Ascending aorta (tissue), 2 donors: Measurements from ENCODE around the gene ADARB1. TPM values are rescaled to one million over a fixed set of nuclear protein-coding genes. Genes with fewer than 3 reads are reported as not detected.

Source experiments
- DNase-seq, 2 donors: peaks; one replicate each; pipeline ENCODE4 v3.0.0-alpha.2; 2019; ENCODE audit warnings: low spot score in 2 of 2
- H3K27ac ChIP-seq, 2 donors: fragments of 200-600 bp; sonication (generic); one replicate each; pipeline ENCODE4 v1.5.1; 2016 to 2017; ENCODE audit warnings: mild to moderate bottlenecking in 1 of 2
- H3K27me3 ChIP-seq: fragments of 200-600 bp; sonication (generic); one replicate; pipeline ENCODE4 v1.5.1; 2017
- H3K36me3 ChIP-seq, 2 donors: fragments of 200-600 bp; sonication (generic); one replicate each; pipeline ENCODE4 v1.5.1; 2016
- H3K4me1 ChIP-seq, 2 donors: fragments of 200-600 bp; sonication (generic); one replicate each; pipeline ENCODE4 v1.5.1; 2016 to 2017; ENCODE audit warnings: mild to moderate bottlenecking in 1 of 2
- H3K4me3 ChIP-seq, 2 donors: fragments of 200-600 bp; sonication (generic); one replicate each; pipeline ENCODE4 v1.5.1; 2016 to 2017; ENCODE audit warnings: mild to moderate bottlenecking in 1 of 2
- H3K9me3 ChIP-seq, 2 donors: fragments of 200-600 bp; sonication (generic); one replicate each; pipeline ENCODE4 v1.5.1; 2016
- intact Hi-C: fragments of 100-400 bp; cut with DNase I; formaldehyde crosslinking; loops from one replicate; pipeline ENCODE4 v1.15.1; 2023
- total RNA-seq: library from RNA; depleted of rRNA; stranded (reverse); fragments of >200 nt; gene quantifications from one replicate; pipeline ENCODE4 v1.1.0, GENCODE V29; 2016
- TF ChIP-seq, protein P1 (sequence below), 3 experiments: fragments of 200-600 bp in 2 of 3; fragments of 450-650 bp in 1 of 3; sonication (generic) in 2 of 3; IDR thresholded peaks; one replicate each; pipeline ENCODE4 v1.5.1; 2016 to 2019; ENCODE audit warnings: antibody characterized with exemption in 3 of 3, mild to moderate bottlenecking in 1 of 3, moderate library complexity in 1 of 3

ADARB1 gene
- total RNA-seq, 1 donor from 2014 or later, result 82.9 TPM

- TF ChIP-seq, protein P1, sequence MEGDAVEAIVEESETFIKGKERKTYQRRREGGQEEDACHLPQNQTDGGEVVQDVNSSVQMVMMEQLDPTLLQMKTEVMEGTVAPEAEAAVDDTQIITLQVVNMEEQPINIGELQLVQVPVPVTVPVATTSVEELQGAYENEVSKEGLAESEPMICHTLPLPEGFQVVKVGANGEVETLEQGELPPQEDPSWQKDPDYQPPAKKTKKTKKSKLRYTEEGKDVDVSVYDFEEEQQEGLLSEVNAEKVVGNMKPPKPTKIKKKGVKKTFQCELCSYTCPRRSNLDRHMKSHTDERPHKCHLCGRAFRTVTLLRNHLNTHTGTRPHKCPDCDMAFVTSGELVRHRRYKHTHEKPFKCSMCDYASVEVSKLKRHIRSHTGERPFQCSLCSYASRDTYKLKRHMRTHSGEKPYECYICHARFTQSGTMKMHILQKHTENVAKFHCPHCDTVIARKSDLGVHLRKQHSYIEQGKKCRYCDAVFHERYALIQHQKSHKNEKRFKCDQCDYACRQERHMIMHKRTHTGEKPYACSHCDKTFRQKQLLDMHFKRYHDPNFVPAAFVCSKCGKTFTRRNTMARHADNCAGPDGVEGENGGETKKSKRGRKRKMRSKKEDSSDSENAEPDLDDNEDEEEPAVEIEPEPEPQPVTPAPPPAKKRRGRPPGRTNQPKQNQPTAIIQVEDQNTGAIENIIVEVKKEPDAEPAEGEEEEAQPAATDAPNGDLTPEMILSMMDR (IDR thresholded peaks at IDR 0.05), result no peak
- no peak for DNase-seq
- peak overlapping the region; percentile 90 to 94 for H3K27ac ChIP-seq
- intact Hi-C loops, result loop anchor here (1.0 to 5.0 kb wide), 5 partner anchors 23 to 256 kb away; partner anchors contain the start of gene PTTG1IP
- H3K27me3 ChIP-seq, result no peaks in the 10 kb centered on the region
- H3K4me3 ChIP-seq, result no peak overlapping the region
- peaks cover 30 to 47% of the 10 kb centered on the region in 2 donors for H3K4me1 ChIP-seq
- no peaks in the 10 kb centered on the region for H3K9me3 ChIP-seq
- peaks cover 3 to 9% of the 10 kb centered on the region in 2 donors for H3K36me3 ChIP-seq
These were observed 53.6 kb downstream of the ADARB1 start for GRCh38 chr21:45127937-45128336.

- TF ChIP-seq, protein P1 (IDR thresholded peaks at IDR 0.05), result peak; percentile 80 to 96 (median 93)
- Histone ChIP-seq H3K36me3 (peaks cover 3 to 9% of the 10 kb centered on the region in 2 donors), H3K27me3 (no peaks in the 10 kb centered on the region), H3K4me3 (no peak overlapping the region), H3K9me3 (no peaks in the 10 kb centered on the region), H3K27ac (peak overlapping the region; percentile 90 to 94), H3K4me1 (peaks cover 30 to 53% of the 10 kb centered on the region in 2 donors)
- intact Hi-C loops, result loop anchor here (1.0 to 5.0 kb wide), 6 partner anchors 24 to 256 kb away; partner anchors contain the start of gene PTTG1IP
- peak; percentile 46 to 91 for DNase-seq
These were observed 54.3 kb downstream of the ADARB1 start for GRCh38 chr21:45128613-45129188.

- Histone ChIP-seq H3K27ac (peak overlapping the region; percentile 90 to 94), H3K36me3 (peaks cover 1 to 9% of the 10 kb centered on the region in 2 donors), H3K9me3 (no peaks in the 10 kb centered on the region), H3K27me3 (no peaks in the 10 kb centered on the region), H3K4me3 (peak overlapping the region in 1 of 2 donors; percentile 49), H3K4me1 (peaks cover 30 to 53% of the 10 kb centered on the region in 2 donors)
- TF ChIP-seq, protein P1 (IDR thresholded peaks at IDR 0.05), result no peak
- intact Hi-C loops, result loop anchor here (1.0 to 5.0 kb wide), 5 partner anchors 25 to 257 kb away; partner anchors contain the start of gene PTTG1IP
- peak in 1 of 2 donors; percentile 78 for DNase-seq
These were observed 55.0 kb downstream of the ADARB1 start for GRCh38 chr21:45129189-45129923.

GRCh38 chr21:45130324-45130774 lies 56.0 kb downstream of the ADARB1 start:
- Histone ChIP-seq H3K27me3 (no peaks in the 10 kb centered on the region), H3K36me3 (peaks cover 7 to 17% of the 10 kb centered on the region in 2 donors), H3K9me3 (no peaks in the 10 kb centered on the region), H3K4me1 (peaks cover 30 to 53% of the 10 kb centered on the region in 2 donors), H3K4me3 (peak overlapping the region; percentile 35 to 49), H3K27ac (peak overlapping the region; percentile 90 to 94)
- TF ChIP-seq, protein P1 (IDR thresholded peaks at IDR 0.05), result no peak
- intact Hi-C loops, result loop anchor here (10.0 kb wide), 1 partner anchor 316 kb away; the partner anchor contains the start of gene SUMO3
- peak in 1 of 2 donors; percentile 81 for DNase-seq

DNA sequence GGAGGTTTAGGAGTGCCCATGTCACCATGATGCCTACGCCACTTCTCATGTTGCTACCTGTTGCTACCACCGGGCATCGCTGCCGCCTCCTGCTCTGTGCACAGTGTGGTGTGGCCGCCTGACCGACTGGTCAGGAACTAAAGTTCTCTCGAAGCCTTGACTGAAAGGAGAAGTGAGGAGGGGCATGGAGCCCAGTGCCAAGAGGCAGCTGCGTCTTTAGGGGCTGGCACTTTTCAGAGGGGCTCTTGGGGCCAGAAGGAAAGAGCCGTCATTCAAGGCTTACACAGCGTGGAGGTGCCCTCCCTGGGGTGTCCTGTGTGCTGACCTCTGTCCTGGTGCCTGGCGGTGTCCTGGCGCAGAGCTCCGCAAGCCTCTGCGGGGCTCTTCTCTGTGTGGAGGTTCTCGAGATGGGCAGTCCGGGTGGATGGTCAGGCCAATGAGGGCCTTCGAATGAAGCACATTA lies 57.2 kb downstream of the ADARB1 start:
- TF ChIP-seq, protein P1 (IDR thresholded peaks at IDR 0.05), result no peak
- no peaks in the 10 kb centered on the region for H3K27me3 ChIP-seq
- DNase-seq, result no peak
- intact Hi-C loops, result loop anchor here (10.0 kb wide), 1 partner anchor 317 kb away; the partner anchor contains the start of gene SUMO3
- H3K4me3 ChIP-seq, result peak overlapping the region in 1 of 2 donors; percentile 49
- peaks cover 30 to 54% of the 10 kb centered on the region in 2 donors for H3K4me1 ChIP-seq
- peaks cover 9 to 18% of the 10 kb centered on the region in 2 donors for H3K36me3 ChIP-seq
- no peaks in the 10 kb centered on the region for H3K9me3 ChIP-seq
- H3K27ac ChIP-seq, result peak overlapping the region; percentile 90 to 94
